HEK293 (cell line): ENCODE measurements around the gene COPA.

Experiments used
- CTCF ChIA-PET: fragments of 350-600 bp; formaldehyde crosslinking; extraction: SDS; loops from one replicate; lab custom pipeline; 2021; ENCODE audit warnings: antibody characterized with exemption; lab: Yijun Ruan, JAX
- POLR2A ChIA-PET: fragments of 300-600 bp; formaldehyde crosslinking; extraction: SDS; loops from one replicate; lab custom pipeline; 2020; ENCODE audit warnings: antibody characterized with exemption, inconsistent platforms; lab: Yijun Ruan, JAX
- H3K27ac ChIP-seq: fragments of 200-500 bp; sonication (Bioruptor generic); 2 replicates; pipeline ENCODE4 v1.5.1; 2014; ENCODE audit warnings: low read depth, low read length, control low read depth, inconsistent platforms; ENCODE audit errors: extremely low read depth
- H3K36me3 ChIP-seq, 2 experiments: fragments of 200-500 bp in 1 of 2; sonication (Bioruptor generic) in 1 of 2; 1 replicate in 1 of 2; 2 replicates in 1 of 2; pipeline ENCODE4 v1.5.1; 2014 to 2017; ENCODE audit warnings: inconsistent platforms in 2 of 2, low read length in 2 of 2; ENCODE audit not compliant: control insufficient read depth in 2 of 2, insufficient read depth in 1 of 2
- H3K4me1 ChIP-seq: fragments of 200-500 bp; sonication (Bioruptor generic); 2 replicates; pipeline ENCODE4 v1.5.1; 2014; ENCODE audit warnings: mild to moderate bottlenecking, low read length, inconsistent platforms; ENCODE audit not compliant: control insufficient read depth, insufficient read depth
- H3K4me3 ChIP-seq: 2 replicates; pipeline ENCODE4 v1.5.1; 2011; ENCODE audit warnings: low read depth, mild to moderate bottlenecking, control low read depth, low read length, moderate library complexity
- H3K9me3 ChIP-seq: fragments of 200-500 bp; sonication (Bioruptor generic); 2 replicates; pipeline ENCODE4 v1.5.1; 2014; ENCODE audit warnings: low read depth, low read length, inconsistent platforms; ENCODE audit not compliant: control insufficient read depth, insufficient read depth
- GLI4 ChIP-seq: fragments of 450-650 bp; formaldehyde crosslinking; IDR thresholded peaks from 2 replicates; pipeline ENCODE4 v1.5.1; 2016; ENCODE audit warnings: missing biosample characterization, missing genetic modification characterization
- GLIS1 ChIP-seq: fragments of 450-650 bp; formaldehyde crosslinking; IDR thresholded peaks from 2 replicates; pipeline ENCODE4 v1.5.1; 2016; ENCODE audit warnings: missing biosample characterization, missing genetic modification characterization
- HIC1 ChIP-seq: fragments of 450-650 bp; formaldehyde crosslinking; IDR thresholded peaks from 2 replicates; pipeline ENCODE4 v1.5.1; 2016; ENCODE audit warnings: missing biosample characterization, missing genetic modification characterization
- OSR2 ChIP-seq: fragments of 450-650 bp; formaldehyde crosslinking; IDR thresholded peaks from 2 replicates; pipeline ENCODE4 v1.5.1; 2016; ENCODE audit warnings: missing biosample characterization, missing genetic modification characterization
- PRDM10 ChIP-seq: fragments of 450-650 bp; formaldehyde crosslinking; IDR thresholded peaks from 2 replicates; pipeline ENCODE4 v1.5.1; 2016; ENCODE audit warnings: missing biosample characterization, missing genetic modification characterization
- ZBTB17 ChIP-seq: fragments of 450-650 bp; formaldehyde crosslinking; IDR thresholded peaks from 2 replicates; pipeline ENCODE4 v1.5.1; 2016; ENCODE audit warnings: missing biosample characterization, missing genetic modification characterization
- ZNF157 ChIP-seq: fragments of 450-650 bp; formaldehyde crosslinking; IDR thresholded peaks from 2 replicates; pipeline ENCODE4 v1.5.1; 2016; ENCODE audit warnings: missing biosample characterization, missing genetic modification characterization
- ZNF24 ChIP-seq: fragments of 450-650 bp; formaldehyde crosslinking; IDR thresholded peaks from 2 replicates; pipeline ENCODE4 v1.5.1; 2016; ENCODE audit warnings: missing biosample characterization, missing genetic modification characterization
- ZNF335 ChIP-seq: fragments of 450-650 bp; formaldehyde crosslinking; conservative IDR thresholded peaks from 2 replicates; pipeline ENCODE4 v1.5.1; 2016; ENCODE audit warnings: missing biosample characterization, missing genetic modification characterization
- ZNF404 ChIP-seq: fragments of 450-650 bp; formaldehyde crosslinking; IDR thresholded peaks from 2 replicates; pipeline ENCODE4 v1.5.1; 2017; ENCODE audit warnings: missing biosample characterization, missing genetic modification characterization
- ZNF423 ChIP-seq: fragments of 450-650 bp; formaldehyde crosslinking; IDR thresholded peaks from 2 replicates; pipeline ENCODE4 v1.5.1; 2016; ENCODE audit warnings: missing biosample characterization, missing genetic modification characterization
- ZNF580 ChIP-seq: fragments of 450-650 bp; formaldehyde crosslinking; IDR thresholded peaks from 2 replicates; pipeline ENCODE4 v1.5.1; 2016; ENCODE audit warnings: missing biosample characterization, missing genetic modification characterization
- ZNF621 ChIP-seq: fragments of 450-650 bp; formaldehyde crosslinking; IDR thresholded peaks from 2 replicates; pipeline ENCODE4 v1.5.1; 2017; ENCODE audit warnings: missing biosample characterization, missing genetic modification characterization
- ZNF629 ChIP-seq: fragments of 450-650 bp; formaldehyde crosslinking; IDR thresholded peaks from 2 replicates; pipeline ENCODE4 v1.5.1; 2017; ENCODE audit warnings: missing biosample characterization, missing genetic modification characterization
- ZNF747 ChIP-seq: fragments of 450-650 bp; formaldehyde crosslinking; IDR thresholded peaks from 2 replicates; pipeline ENCODE4 v1.5.1; 2016; ENCODE audit warnings: missing biosample characterization, missing genetic modification characterization
- ZSCAN23 ChIP-seq: fragments of 450-650 bp; formaldehyde crosslinking; IDR thresholded peaks from 2 replicates; pipeline ENCODE4 v1.5.1; 2016; ENCODE audit warnings: missing biosample characterization, missing genetic modification characterization

COPA gene

GRCh38 chr1:160376525-160377131, 33.6 kb upstream of the COPA start (continued):
- TF ChIP-seq ZNF580 (tag by site-specific recombination) (no peak), ZNF157 (no peak), ZNF747 (tag by site-specific recombination) (no peak), ZNF621 (no peak), ZBTB17 (tag by site-specific recombination) (0 out of 2 replicates have a peak, but pooled peaks have one; percentile 44), ZNF24 (no peak), GLI4 (tag by site-specific recombination) (no peak), ZNF423 (tag by site-specific recombination) (no peak)

- Histone ChIP-seq H3K36me3 (no peaks in the 10 kb centered on the region), H3K4me1 (no peaks in the 10 kb centered on the region), H3K27ac (no peak overlapping the region), H3K9me3 (no peaks in the 10 kb centered on the region), H3K4me3 (no peak overlapping the region)
- CTCF ChIA-PET: interaction anchor here (0.6 to 8.9 kb wide), 46 partner anchors 8 to 760 kb away, joined by 3 to 175 read pairs (median 4); partner anchors contain the start of genes CASQ1, NCSTN and NHLH1
- POLR2A ChIA-PET: interaction anchor here (1.5 to 1.7 kb wide), 2 partner anchors 23 to 29 kb away, joined by 3 to 6 read pairs; no protein-coding TSS in a partner anchor
- TF ChIP-seq OSR2 (tag by site-specific recombination): 0 out of 2 replicates have a peak, but pooled peaks have one; percentile 21
- TF ChIP-seq HIC1 (tag by site-specific recombination): peak; percentile 29; the same call in 1 of the 2 replicates
- TF ChIP-seq ZNF629 (tag by site-specific recombination): 0 out of 2 replicates have a peak, but pooled peaks have one; percentile 19
- TF ChIP-seq GLIS1 (tag by site-specific recombination): peak; percentile 76
- no peak for TF ChIP-seq ZSCAN23 (tag by site-specific recombination)
- no peak for TF ChIP-seq ZNF404 (tag by site-specific recombination)
- 0 out of 2 replicates have a peak, but pooled peaks have one; percentile 55 for TF ChIP-seq ZNF335
- 0 out of 2 replicates have a peak, but pooled peaks have one; percentile 50 for TF ChIP-seq PRDM10 (tag by site-specific recombination)
These were observed 32.9 kb upstream of the COPA start for GRCh38 chr1:160375788-160376524.
